ENCODE results near the gene GABBR1. TPM values are rescaled to one million over a fixed set of nuclear protein-coding genes. Genes with fewer than 3 reads are reported as not detected.

GABBR1 gene
- total RNA-seq, 4 donors from 2014 or later: 11.5 to 40.4 (median 30.5) TPM

DNA sequence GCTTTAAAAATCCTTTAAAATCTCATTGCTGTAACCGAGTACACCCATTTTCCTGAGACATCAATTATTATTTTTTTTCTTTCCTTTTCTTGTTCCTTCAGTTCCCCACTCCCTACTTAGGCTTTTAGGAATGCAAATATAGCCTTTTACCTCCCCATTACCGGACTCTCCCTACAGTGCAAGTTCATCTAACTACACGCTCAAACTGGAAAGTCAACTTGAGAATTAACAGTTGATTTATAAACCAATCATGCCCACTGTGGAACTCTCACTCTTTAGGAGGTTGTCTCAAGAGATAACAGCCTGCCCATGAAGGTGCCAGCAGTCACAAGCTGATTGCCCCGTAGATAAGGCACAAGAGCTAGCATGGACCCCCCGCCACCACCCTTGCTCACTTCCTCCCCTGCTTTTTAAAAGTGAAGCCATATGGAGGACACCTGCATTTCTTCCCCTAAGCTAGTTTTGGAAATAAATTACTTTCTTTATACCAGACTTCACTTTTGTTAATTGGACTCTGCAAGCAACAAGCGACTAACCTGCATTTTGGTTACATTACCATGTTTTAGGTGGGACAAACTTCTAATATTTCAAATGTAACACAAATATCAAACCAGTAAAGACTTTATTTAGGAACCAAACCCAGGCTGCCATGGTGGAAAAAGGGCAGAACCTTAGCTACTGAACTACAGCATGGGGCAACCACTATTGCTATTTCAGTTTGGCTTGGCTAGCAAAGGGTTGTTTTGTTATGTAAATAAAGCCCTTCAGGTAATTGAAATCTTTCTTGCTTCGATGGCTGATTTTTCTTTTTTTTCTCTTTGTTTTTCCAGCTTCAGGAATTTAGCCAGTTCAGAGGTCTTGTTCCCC is 108.3 kb downstream of the GABBR1 start:
- TF ChIP-seq EP300 (IDR thresholded peaks at IDR 0.05; ENCODE audit: low read depth): no peak
- TF ChIP-seq, protein P1, sequence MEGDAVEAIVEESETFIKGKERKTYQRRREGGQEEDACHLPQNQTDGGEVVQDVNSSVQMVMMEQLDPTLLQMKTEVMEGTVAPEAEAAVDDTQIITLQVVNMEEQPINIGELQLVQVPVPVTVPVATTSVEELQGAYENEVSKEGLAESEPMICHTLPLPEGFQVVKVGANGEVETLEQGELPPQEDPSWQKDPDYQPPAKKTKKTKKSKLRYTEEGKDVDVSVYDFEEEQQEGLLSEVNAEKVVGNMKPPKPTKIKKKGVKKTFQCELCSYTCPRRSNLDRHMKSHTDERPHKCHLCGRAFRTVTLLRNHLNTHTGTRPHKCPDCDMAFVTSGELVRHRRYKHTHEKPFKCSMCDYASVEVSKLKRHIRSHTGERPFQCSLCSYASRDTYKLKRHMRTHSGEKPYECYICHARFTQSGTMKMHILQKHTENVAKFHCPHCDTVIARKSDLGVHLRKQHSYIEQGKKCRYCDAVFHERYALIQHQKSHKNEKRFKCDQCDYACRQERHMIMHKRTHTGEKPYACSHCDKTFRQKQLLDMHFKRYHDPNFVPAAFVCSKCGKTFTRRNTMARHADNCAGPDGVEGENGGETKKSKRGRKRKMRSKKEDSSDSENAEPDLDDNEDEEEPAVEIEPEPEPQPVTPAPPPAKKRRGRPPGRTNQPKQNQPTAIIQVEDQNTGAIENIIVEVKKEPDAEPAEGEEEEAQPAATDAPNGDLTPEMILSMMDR (IDR thresholded peaks at IDR 0.05): no peak
- TF ChIP-seq POLR2A (IDR thresholded peaks at IDR 0.05): no peak
- no peak for TF ChIP-seq POLR2AphosphoS5 (IDR thresholded peaks at IDR 0.05)
- no peak overlapping the region for H3K27ac ChIP-seq
- H3K4me1 ChIP-seq: no peaks in the 10 kb centered on the region
- no peaks in the 10 kb centered on the region for H3K27me3 ChIP-seq
- intact Hi-C loops (cut with DNase I; ENCODE audit: low total_unique reads): no loop called here
- DNase-seq: no peak
- H3K4me3 ChIP-seq: no peak overlapping the region
- H3K9me3 ChIP-seq: no peaks in the 10 kb centered on the region
- 51 to 56% methylated on average over 7 of the region's 7 CpGs for WGBS, 2 donors (ENCODE audit: low coverage in 1 of 2)
- no peaks in the 10 kb centered on the region for H3K36me3 ChIP-seq
- in situ Hi-C loops (cut with MboI; ENCODE audit: low pct_ligation_motif_present in 1 of 4, low pct_unique_long_range_greater_than_20kb in 1 of 4, low sequenced_read_pairs in 3 of 4): no loop called here

- no peaks in the 10 kb centered on the region for H3K27me3 ChIP-seq
- H3K4me3 ChIP-seq: no peak overlapping the region
- in situ Hi-C loops (cut with MboI; ENCODE audit: low pct_ligation_motif_present in 1 of 4, low pct_unique_long_range_greater_than_20kb in 1 of 4, low sequenced_read_pairs in 3 of 4): no loop called here
- intact Hi-C loops (cut with DNase I; ENCODE audit: low total_unique reads): no loop called here
- DNase-seq: no peak
- H3K9me3 ChIP-seq: no peaks in the 10 kb centered on the region
- no peak overlapping the region for H3K27ac ChIP-seq
- 68 to 75% methylated on average over 2 of the region's 2 CpGs for WGBS, 2 donors (ENCODE audit: low coverage in 1 of 2)
- H3K4me1 ChIP-seq: no peaks in the 10 kb centered on the region
- TF ChIP-seq POLR2A (IDR thresholded peaks at IDR 0.05) (no peak), POLR2AphosphoS5 (IDR thresholded peaks at IDR 0.05) (no peak), EP300 (IDR thresholded peaks at IDR 0.05; ENCODE audit: low read depth) (no peak)
- TF ChIP-seq, protein P1 (IDR thresholded peaks at IDR 0.05): no peak
- no peaks in the 10 kb centered on the region for H3K36me3 ChIP-seq
Observed at GRCh38 chr6:29524044-29524443, 108.9 kb downstream of the GABBR1 start.

DNA sequence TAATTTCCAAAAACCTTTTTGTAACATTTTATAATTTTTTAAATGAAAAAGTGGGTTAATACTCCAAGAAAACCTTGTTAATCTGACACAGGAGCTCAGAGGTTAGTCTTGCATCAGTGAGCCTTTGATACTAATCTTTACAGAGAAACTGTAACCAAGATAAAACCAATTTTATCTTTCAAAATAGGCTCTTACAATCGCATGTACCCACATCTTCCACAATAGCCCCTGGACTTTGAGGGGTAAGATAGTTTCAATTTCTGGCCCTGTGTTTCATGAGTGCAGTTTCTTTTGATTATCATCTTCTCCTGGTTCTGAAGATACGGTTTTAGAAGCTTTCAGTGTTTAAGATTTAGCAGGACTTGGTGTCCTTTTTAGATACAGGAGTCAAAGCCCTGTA is 110.8 kb downstream of the GABBR1 start:
- no peak for DNase-seq
- WGBS, 2 donors (ENCODE audit: low coverage in 1 of 2): 67 to 88% methylated on average over 2 of the region's 2 CpGs
- H3K27me3 ChIP-seq: no peaks in the 10 kb centered on the region
- in situ Hi-C loops (cut with MboI; ENCODE audit: low pct_ligation_motif_present in 1 of 4, low pct_unique_long_range_greater_than_20kb in 1 of 4, low sequenced_read_pairs in 3 of 4): no loop called here
- intact Hi-C loops (cut with DNase I; ENCODE audit: low total_unique reads): no loop called here
- no peak overlapping the region for H3K27ac ChIP-seq
- TF ChIP-seq POLR2A (IDR thresholded peaks at IDR 0.05): no peak
- TF ChIP-seq EP300 (IDR thresholded peaks at IDR 0.05; ENCODE audit: low read depth): no peak
- TF ChIP-seq, protein P1 (IDR thresholded peaks at IDR 0.05): no peak
- TF ChIP-seq POLR2AphosphoS5 (IDR thresholded peaks at IDR 0.05): no peak
- no peaks in the 10 kb centered on the region for H3K4me1 ChIP-seq
- H3K9me3 ChIP-seq: no peaks in the 10 kb centered on the region
- no peaks in the 10 kb centered on the region for H3K36me3 ChIP-seq
- no peak overlapping the region for H3K4me3 ChIP-seq

- TF ChIP-seq POLR2AphosphoS5 (IDR thresholded peaks at IDR 0.05) (no peak), POLR2A (IDR thresholded peaks at IDR 0.05) (no peak)
- TF ChIP-seq, protein P1 (IDR thresholded peaks at IDR 0.05): no peak
- DNase-seq: no peak
- H3K9me3 ChIP-seq: no peaks in the 10 kb centered on the region
- H3K27ac ChIP-seq: no peak overlapping the region
- intact Hi-C loops (cut with DNase I; ENCODE audit: low total_unique reads): no loop called here
- no peak overlapping the region for H3K4me3 ChIP-seq
- H3K36me3 ChIP-seq: no peaks in the 10 kb centered on the region
- no peaks in the 10 kb centered on the region for H3K27me3 ChIP-seq
- in situ Hi-C loops (cut with MboI; ENCODE audit: low pct_ligation_motif_present in 1 of 4, low pct_unique_long_range_greater_than_20kb in 1 of 4, low sequenced_read_pairs in 3 of 4): no loop called here
- WGBS, 2 donors (ENCODE audit: low coverage in 1 of 2): 57% methylated on average over 8 of the region's 8 CpGs; no CpG with 5 or more reads in 1 of the 2 donors
- H3K4me1 ChIP-seq: no peaks in the 10 kb centered on the region
Observed at GRCh38 chr6:29521006-29521680, 111.8 kb downstream of the GABBR1 start.
